GM12878 (cell line): Measurements from ENCODE around the gene CD96. TPM values are rescaled to one million over a fixed set of nuclear protein-coding genes. Genes with fewer than 3 reads are reported as not detected.

Source experiments
- ESRRA ChIP-seq: IDR thresholded peaks from 2 replicates; pipeline ENCODE4 v1.6.1; 2012; ENCODE audit warnings: mild to moderate bottlenecking, low read length, improper control_type of control experiment
- FOS ChIP-seq: IDR thresholded peaks from 3 replicates; pipeline ENCODE4 v1.6.1; 2011; ENCODE audit warnings: borderline replicate concordance; ENCODE audit not compliant: insufficient read length; ENCODE audit errors: extremely low read depth
- HDGF ChIP-seq: fragments of 450-650 bp; IDR thresholded peaks from 2 replicates; pipeline ENCODE4 v1.6.1; 2016; ENCODE audit warnings: antibody characterized with exemption
- IKZF1 ChIP-seq: fragments of 450-650 bp; conservative IDR thresholded peaks from 2 replicates; pipeline ENCODE4 v1.6.1; 2017; ENCODE audit warnings: antibody characterized with exemption, mild to moderate bottlenecking
- IKZF2 ChIP-seq, 2 experiments: fragments of 450-650 bp; IDR thresholded peaks; 2 replicates each; pipeline ENCODE4 v1.6.1; 2017; ENCODE audit warnings: mild to moderate bottlenecking in 2 of 2, moderate library complexity in 2 of 2
- STAT3 ChIP-seq: IDR thresholded peaks from 2 replicates; pipeline ENCODE4 v1.6.1; 2011; ENCODE audit warnings: low read depth, low read length, improper control_type of control experiment
- TAF1 ChIP-seq: IDR thresholded peaks from 2 replicates; pipeline ENCODE4 v1.6.1; 2011; ENCODE audit warnings: mild to moderate bottlenecking, low read depth, low read length, borderline replicate concordance
- YBX1 ChIP-seq: fragments of 450-650 bp; IDR thresholded peaks from 2 replicates; pipeline ENCODE4 v1.6.1; 2016; ENCODE audit warnings: antibody characterized with exemption
- YY1 ChIP-seq: IDR thresholded peaks from 2 replicates; pipeline ENCODE4 v1.6.1; 2011; ENCODE audit warnings: low read depth, mild to moderate bottlenecking, low read length
- polyA plus RNA-seq, 11 experiments: library from polyadenylated mRNA; depleted of rRNA in 4 of 11; unstranded in 6 of 11; stranded (reverse) in 5 of 11; fragments of >200 nt; fragmentation: Nextera tagmentation in 4 of 11; fragmentation: Illumina TruSeq in 1 of 11; extraction: Ambion mirVana in 4 of 11; extraction: Trizol in 1 of 11; gene quantifications; 1 replicate in 1 of 11; 2 replicates in 10 of 11; pipeline versions ENCODE4 v1.2.1 to v1.2.3, GENCODE V29; 2011 to 2016; ENCODE audit warnings: inconsistent platforms in 2 of 11, missing spikeins in 2 of 11, low read depth in 1 of 11
- total RNA-seq, 4 experiments: library from RNA; depleted of rRNA in 3 of 4; stranded (reverse); fragments of >200 nt in 3 of 4; fragmentation: Illumina TruSeq in 1 of 4; extraction: Trizol in 1 of 4; gene quantifications; 2 replicates each; pipeline versions ENCODE4 v1.2.1 to v1.2.3, GENCODE V29; 2013 to 2021
- TF ChIP-seq, protein P1 (sequence below): IDR thresholded peaks from 2 replicates; pipeline ENCODE4 v1.6.1; 2012; ENCODE audit warnings: low read depth, low read length, improper control_type of control experiment
- TF ChIP-seq, protein P2 (sequence below): IDR thresholded peaks from 2 replicates; pipeline ENCODE4 v1.6.1; 2012; ENCODE audit warnings: low read length, inconsistent platforms
- TF ChIP-seq, protein P3 (sequence below): fragments of 450-650 bp; IDR thresholded peaks from 2 replicates; pipeline ENCODE4 v1.6.1; 2014; ENCODE audit warnings: mild to moderate bottlenecking
- TF ChIP-seq, protein P4 (sequence below): fragments of 450-650 bp; IDR thresholded peaks from 2 replicates; pipeline ENCODE4 v1.6.1; 2018; ENCODE audit warnings: borderline replicate concordance, mild to moderate bottlenecking; ENCODE audit not compliant: partially characterized antibody
- TF ChIP-seq, protein P5 (sequence below): fragments of 450-650 bp; IDR thresholded peaks from 2 replicates; pipeline ENCODE4 v1.6.1; 2017; ENCODE audit warnings: mild to moderate bottlenecking, moderate library complexity
- TF ChIP-seq, protein P6 (sequence below): fragments of 450-650 bp; IDR thresholded peaks from 2 replicates; pipeline ENCODE4 v1.6.1; 2016; ENCODE audit warnings: mild to moderate bottlenecking, moderate library complexity, borderline replicate concordance

The CD96 gene
- total and polyA plus RNA-seq, 10 of the 15 experiments (the other 5 are each of a cell fraction or from before 2014, with no cell fraction given): 0.13 to 10.1 (median 0.47) TPM

DNA sequence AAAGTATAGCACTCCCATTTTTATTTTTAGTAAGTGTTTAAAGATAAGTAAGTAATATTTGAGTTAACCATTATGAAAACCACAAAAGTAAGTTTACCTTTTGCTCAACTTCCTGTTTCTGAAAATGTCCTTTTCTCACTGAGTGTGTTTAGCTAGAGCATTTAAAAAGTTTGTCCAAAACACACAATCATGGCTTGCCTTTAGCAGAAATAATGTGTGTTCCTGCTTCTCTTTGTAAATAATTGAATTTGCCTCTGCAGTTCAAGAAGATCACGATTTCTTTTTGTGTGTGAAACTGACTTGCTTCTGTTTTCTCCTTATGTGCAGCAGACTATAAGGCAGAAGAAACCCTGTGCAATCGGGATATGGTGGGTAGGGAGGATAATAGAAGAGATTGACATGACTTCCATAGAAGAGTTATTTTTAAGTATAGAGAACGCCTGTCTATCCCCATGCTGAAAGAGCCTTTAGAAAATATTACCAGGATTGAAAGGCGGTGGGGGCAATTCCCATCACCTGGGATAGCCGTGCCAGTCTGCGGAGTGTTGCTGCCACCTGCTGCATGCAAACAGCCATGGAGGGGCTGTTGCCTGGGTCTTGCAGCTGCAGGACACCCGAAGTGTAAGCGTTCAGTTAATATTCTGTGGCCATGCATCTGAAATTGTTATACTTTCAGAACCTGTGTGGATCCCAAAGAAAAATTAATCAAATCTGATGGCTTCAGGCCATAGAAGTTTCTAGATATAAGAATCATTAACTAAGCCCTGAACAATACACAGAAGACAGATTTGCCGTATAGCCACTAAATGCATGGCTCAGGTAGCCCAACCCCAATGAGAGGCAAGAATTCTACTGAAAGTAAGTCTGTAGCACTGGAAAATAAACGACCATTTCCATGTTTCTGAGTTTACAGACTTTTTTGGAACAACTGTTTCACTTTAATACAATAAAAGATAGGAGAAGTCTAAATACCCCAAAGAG lies 2.4 kb upstream of the CD96 start (continued):
- TF ChIP-seq, protein P1, sequence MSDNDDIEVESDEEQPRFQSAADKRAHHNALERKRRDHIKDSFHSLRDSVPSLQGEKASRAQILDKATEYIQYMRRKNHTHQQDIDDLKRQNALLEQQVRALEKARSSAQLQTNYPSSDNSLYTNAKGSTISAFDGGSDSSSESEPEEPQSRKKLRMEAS: no peak
- TF ChIP-seq YBX1 (no peak), STAT3 (no peak), HDGF (no peak), IKZF2 (IDR thresholded peaks at IDR 0.05) (peak in 1 of 2 experiments; percentile 20; a peak in 2 of 4 replicates), YY1 (no peak), FOS (no peak), ESRRA (no peak), TAF1 (no peak), IKZF1 (peak; percentile 73)
- TF ChIP-seq, protein P2, sequence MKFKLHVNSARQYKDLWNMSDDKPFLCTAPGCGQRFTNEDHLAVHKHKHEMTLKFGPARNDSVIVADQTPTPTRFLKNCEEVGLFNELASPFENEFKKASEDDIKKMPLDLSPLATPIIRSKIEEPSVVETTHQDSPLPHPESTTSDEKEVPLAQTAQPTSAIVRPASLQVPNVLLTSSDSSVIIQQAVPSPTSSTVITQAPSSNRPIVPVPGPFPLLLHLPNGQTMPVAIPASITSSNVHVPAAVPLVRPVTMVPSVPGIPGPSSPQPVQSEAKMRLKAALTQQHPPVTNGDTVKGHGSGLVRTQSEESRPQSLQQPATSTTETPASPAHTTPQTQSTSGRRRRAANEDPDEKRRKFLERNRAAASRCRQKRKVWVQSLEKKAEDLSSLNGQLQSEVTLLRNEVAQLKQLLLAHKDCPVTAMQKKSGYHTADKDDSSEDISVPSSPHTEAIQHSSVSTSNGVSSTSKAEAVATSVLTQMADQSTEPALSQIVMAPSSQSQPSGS: no peak
- TF ChIP-seq, protein P3, sequence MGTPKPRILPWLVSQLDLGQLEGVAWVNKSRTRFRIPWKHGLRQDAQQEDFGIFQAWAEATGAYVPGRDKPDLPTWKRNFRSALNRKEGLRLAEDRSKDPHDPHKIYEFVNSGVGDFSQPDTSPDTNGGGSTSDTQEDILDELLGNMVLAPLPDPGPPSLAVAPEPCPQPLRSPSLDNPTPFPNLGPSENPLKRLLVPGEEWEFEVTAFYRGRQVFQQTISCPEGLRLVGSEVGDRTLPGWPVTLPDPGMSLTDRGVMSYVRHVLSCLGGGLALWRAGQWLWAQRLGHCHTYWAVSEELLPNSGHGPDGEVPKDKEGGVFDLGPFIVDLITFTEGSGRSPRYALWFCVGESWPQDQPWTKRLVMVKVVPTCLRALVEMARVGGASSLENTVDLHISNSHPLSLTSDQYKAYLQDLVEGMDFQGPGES: no peak
- TF ChIP-seq, protein P4, sequence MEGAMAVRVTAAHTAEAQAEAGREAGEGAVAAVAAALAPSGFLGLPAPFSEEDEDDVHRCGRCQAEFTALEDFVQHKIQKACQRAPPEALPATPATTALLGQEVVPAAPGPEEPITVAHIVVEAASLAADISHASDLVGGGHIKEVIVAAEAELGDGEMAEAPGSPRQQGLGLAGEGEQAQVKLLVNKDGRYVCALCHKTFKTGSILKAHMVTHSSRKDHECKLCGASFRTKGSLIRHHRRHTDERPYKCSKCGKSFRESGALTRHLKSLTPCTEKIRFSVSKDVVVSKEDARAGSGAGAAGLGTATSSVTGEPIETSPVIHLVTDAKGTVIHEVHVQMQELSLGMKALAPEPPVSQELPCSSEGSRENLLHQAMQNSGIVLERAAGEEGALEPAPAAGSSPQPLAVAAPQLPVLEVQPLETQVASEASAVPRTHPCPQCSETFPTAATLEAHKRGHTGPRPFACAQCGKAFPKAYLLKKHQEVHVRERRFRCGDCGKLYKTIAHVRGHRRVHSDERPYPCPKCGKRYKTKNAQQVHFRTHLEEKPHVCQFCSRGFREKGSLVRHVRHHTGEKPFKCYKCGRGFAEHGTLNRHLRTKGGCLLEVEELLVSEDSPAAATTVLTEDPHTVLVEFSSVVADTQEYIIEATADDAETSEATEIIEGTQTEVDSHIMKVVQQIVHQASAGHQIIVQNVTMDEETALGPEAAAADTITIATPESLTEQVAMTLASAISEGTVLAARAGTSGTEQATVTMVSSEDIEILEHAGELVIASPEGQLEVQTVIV: no peak
- TF ChIP-seq, protein P5, sequence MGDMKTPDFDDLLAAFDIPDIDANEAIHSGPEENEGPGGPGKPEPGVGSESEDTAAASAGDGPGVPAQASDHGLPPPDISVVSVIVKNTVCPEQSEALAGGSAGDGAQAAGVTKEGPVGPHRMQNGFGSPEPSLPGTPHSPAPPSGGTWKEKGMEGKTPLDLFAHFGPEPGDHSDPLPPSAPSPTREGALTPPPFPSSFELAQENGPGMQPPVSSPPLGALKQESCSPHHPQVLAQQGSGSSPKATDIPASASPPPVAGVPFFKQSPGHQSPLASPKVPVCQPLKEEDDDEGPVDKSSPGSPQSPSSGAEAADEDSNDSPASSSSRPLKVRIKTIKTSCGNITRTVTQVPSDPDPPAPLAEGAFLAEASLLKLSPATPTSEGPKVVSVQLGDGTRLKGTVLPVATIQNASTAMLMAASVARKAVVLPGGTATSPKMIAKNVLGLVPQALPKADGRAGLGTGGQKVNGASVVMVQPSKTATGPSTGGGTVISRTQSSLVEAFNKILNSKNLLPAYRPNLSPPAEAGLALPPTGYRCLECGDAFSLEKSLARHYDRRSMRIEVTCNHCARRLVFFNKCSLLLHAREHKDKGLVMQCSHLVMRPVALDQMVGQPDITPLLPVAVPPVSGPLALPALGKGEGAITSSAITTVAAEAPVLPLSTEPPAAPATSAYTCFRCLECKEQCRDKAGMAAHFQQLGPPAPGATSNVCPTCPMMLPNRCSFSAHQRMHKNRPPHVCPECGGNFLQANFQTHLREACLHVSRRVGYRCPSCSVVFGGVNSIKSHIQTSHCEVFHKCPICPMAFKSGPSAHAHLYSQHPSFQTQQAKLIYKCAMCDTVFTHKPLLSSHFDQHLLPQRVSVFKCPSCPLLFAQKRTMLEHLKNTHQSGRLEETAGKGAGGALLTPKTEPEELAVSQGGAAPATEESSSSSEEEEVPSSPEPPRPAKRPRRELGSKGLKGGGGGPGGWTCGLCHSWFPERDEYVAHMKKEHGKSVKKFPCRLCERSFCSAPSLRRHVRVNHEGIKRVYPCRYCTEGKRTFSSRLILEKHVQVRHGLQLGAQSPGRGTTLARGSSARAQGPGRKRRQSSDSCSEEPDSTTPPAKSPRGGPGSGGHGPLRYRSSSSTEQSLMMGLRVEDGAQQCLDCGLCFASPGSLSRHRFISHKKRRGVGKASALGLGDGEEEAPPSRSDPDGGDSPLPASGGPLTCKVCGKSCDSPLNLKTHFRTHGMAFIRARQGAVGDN: no peak
- TF ChIP-seq, protein P6, sequence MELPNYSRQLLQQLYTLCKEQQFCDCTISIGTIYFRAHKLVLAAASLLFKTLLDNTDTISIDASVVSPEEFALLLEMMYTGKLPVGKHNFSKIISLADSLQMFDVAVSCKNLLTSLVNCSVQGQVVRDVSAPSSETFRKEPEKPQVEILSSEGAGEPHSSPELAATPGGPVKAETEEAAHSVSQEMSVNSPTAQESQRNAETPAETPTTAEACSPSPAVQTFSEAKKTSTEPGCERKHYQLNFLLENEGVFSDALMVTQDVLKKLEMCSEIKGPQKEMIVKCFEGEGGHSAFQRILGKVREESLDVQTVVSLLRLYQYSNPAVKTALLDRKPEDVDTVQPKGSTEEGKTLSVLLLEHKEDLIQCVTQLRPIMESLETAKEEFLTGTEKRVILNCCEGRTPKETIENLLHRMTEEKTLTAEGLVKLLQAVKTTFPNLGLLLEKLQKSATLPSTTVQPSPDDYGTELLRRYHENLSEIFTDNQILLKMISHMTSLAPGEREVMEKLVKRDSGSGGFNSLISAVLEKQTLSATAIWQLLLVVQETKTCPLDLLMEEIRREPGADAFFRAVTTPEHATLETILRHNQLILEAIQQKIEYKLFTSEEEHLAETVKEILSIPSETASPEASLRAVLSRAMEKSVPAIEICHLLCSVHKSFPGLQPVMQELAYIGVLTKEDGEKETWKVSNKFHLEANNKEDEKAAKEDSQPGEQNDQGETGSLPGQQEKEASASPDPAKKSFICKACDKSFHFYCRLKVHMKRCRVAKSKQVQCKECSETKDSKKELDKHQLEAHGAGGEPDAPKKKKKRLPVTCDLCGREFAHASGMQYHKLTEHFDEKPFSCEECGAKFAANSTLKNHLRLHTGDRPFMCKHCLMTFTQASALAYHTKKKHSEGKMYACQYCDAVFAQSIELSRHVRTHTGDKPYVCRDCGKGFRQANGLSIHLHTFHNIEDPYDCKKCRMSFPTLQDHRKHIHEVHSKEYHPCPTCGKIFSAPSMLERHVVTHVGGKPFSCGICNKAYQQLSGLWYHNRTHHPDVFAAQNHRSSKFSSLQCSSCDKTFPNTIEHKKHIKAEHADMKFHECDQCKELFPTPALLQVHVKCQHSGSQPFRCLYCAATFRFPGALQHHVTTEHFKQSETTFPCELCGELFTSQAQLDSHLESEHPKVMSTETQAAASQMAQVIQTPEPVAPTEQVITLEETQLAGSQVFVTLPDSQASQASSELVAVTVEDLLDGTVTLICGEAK: no peak
